Hepatocyte (in vitro differentiated cells): Measurements from ENCODE around the gene VCX2.

ENCODE experiments used
- EZH2 ChIP-seq: fragments of 200-600 bp; sonication (generic); IDR thresholded peaks from 2 replicates; pipeline ENCODE4 v1.6.1; 2016; ENCODE audit warnings: antibody characterized with exemption, mild to moderate bottlenecking, borderline replicate concordance
- TF ChIP-seq, protein P1 (sequence below): fragments of 200-600 bp; sonication (generic); IDR thresholded peaks from 2 replicates; pipeline ENCODE4 v1.5.1; 2016; ENCODE audit warnings: antibody characterized with exemption, mild to moderate bottlenecking; ENCODE audit not compliant: poor library complexity

DNA sequence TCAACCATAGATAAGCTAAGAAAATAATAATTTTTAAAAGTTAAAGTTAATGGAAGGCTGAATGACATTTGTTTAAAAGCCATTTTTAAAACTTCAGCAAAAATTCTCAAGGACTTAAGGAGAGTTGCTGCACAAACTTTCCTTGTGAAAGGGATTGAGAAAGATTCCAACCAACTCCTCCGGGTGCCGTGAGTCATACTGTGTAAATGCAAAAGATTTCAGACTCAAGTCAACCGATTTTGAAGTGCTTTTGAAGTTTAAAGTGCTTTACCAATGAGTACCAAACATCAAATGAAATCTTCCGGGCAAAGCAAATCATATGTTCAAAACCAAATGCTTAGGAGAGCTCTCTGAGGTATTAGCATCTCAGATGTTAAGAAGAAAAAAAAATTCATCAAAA, 31.4 kb downstream of the VCX2 start:
- no peak for TF ChIP-seq EZH2
- TF ChIP-seq, protein P1, sequence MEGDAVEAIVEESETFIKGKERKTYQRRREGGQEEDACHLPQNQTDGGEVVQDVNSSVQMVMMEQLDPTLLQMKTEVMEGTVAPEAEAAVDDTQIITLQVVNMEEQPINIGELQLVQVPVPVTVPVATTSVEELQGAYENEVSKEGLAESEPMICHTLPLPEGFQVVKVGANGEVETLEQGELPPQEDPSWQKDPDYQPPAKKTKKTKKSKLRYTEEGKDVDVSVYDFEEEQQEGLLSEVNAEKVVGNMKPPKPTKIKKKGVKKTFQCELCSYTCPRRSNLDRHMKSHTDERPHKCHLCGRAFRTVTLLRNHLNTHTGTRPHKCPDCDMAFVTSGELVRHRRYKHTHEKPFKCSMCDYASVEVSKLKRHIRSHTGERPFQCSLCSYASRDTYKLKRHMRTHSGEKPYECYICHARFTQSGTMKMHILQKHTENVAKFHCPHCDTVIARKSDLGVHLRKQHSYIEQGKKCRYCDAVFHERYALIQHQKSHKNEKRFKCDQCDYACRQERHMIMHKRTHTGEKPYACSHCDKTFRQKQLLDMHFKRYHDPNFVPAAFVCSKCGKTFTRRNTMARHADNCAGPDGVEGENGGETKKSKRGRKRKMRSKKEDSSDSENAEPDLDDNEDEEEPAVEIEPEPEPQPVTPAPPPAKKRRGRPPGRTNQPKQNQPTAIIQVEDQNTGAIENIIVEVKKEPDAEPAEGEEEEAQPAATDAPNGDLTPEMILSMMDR = no peak
